UCSD-AML1 (cell line): ENCODE data around the gene PCED1B.

ENCODE experiments used
- DNase-seq: peaks from one replicate; lab custom pipeline; 2025; ENCODE audit not compliant: unreplicated experiment; lab: John Stamatoyannopoulos, UW

Gene PCED1B

DNA sequence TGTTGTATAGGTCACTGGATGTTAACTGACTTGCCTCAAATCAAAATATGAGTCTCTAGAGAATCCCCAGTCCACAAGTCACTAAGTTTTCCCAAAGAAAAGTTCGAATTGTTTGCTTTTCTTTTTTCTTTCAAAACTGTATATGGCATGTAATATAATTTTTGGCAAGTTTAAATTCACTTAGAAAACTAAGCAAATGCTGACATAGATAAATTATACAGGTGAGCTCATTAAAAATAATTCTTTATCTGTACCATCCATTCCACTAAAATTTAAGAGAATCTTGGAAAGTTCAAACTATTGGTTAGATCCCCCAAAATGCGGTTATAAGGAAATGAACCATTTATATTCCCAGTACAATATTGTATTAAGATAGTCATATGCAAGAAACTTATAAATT lies 145.9 kb downstream of the PCED1B start:
- DNase-seq: no peak

- DNase-seq: no peak
These were observed 146.8 kb downstream of the PCED1B start for GRCh38 chr12:47226199-47226598.

DNA sequence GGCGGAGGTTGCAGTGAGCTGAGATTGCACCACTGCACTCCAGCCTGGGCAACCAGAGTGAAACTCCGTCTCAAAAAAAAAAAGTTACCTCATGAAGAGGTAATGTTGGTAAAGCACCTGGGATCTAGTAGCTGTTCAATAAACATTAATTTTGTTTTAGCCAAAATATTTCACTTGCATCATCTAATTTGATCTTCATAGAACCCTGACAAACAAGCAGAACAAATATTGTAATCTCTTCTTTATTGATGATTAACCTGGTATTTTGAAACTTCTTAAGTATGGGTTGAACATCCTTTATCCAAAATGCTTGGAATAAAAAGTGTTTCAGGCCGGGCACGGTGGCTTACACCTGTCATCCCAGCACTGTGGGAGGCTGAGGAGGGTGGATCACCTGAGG lies 149.4 kb downstream of the PCED1B start:
- DNase-seq: no peak

DNA sequence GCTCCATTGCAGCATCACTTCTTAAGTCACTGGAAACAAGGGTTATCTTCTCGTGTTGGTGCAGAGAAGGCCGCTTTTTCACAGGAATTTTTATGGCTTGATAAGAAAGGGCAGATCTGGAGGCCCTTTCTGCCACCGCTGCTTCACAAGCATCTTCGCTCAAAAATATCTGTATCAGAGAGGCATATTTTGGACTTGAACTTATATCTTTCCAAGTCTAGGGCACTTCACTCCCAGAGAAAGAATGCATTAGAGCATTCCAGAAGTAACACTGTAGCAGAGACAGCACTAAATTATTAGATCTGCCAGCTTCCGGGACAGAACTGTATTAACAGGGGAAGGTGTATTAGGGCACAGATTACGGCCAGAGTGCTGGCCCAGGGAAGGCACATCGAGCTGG lies 152.0 kb downstream of the PCED1B start:
- no peak for DNase-seq

- DNase-seq: no peak
These were observed 155.2 kb downstream of the PCED1B start for GRCh38 chr12:47234576-47235141.

DNA sequence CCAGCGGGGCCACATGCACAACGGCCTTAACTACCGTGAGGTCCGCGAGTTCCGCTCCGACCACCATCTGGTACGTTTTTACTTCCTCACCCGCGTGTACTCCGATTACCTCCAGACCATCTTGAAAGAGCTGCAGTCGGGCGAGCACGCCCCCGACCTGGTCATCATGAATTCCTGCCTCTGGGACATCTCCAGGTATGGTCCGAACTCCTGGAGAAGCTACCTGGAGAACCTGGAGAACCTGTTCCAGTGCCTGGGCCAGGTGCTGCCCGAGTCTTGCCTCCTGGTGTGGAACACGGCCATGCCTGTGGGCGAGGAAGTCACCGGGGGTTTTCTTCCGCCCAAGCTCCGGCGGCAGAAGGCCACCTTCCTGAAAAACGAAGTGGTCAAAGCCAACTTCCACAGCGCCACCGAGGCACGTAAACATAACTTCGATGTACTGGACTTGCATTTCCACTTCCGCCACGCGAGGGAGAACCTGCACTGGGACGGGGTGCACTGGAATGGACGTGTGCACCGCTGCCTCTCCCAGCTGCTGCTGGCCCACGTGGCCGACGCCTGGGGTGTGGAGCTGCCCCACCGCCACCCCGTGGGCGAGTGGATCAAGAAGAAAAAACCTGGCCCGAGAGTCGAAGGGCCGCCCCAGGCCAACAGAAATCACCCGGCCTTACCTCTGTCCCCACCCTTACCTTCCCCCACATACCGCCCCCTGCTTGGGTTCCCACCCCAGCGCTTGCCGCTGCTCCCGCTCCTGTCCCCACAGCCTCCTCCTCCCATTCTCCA lies 156.0 kb downstream of the PCED1B start:
- DNase-seq: no peak

DNA sequence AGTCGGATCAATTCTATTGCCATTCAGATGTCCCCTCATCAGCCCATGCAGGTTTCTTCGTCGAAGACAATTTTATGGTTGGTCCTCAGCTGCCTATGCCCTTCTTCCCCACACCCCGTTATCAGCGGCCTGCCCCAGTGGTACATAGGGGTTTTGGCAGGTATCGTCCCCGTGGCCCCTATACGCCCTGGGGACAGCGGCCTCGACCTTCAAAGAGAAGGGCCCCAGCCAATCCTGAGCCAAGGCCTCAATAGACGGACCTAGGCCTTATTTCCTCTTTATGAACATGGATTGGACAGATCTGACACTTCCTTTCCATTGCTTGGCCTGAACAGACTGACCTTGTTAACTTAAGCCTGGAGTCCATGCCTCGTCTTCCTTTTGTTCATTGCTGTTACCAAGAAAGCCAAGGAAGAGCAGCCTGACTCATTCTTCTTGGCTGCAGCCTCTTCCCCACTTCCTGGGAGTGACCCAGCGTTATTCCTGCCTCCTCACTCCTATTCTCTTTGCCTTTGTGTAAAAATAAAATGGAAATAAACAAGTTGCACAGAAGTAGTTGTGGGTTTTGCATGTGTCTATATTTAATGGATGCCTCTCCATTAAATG lies 156.8 kb downstream of the PCED1B start:
- peak; percentile 26 for DNase-seq

DNA sequence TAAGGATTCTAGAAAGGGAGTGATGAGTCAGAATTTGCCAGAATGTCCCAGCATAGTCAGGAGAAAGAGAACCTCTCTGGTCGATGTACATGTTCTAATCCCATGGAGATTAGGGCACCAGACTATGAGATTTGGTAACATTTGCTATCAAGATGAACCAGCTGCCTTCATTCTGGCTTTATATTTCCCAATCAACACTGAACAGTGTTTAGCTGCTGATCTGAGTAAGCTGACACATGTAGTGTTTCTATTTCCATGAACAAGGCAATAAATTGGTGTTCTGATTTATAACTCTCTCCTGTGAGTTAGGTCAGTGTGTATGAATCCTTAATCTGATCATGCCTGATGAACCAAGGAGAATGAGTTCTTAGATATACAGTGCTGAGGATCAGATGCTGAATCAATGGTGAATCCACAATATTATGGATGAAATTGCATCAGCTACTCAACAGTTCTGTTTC lies 158.4 kb downstream of the PCED1B start:
- no peak for DNase-seq

DNA sequence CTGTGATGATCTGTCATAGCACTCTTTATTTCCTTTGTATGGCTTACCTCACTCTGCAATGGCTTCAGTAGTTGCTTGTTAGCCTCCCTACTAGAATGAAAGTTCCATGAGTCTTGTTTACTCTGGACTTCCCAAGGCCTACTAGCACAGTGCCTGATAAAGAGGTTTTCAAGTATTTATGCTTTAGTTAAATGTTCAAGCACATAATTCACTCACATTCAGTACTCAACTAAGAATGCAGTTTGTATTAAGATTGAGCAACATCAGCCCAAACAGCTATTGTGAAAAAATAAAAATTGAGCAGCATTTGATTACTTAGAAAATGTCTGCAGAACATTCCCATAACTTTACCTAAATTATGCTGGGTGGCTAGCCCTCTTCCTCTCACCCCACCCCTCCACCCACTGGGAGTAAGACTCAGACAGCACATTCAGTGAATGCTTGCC lies 159.3 kb downstream of the PCED1B start:
- no peak for DNase-seq

DNA sequence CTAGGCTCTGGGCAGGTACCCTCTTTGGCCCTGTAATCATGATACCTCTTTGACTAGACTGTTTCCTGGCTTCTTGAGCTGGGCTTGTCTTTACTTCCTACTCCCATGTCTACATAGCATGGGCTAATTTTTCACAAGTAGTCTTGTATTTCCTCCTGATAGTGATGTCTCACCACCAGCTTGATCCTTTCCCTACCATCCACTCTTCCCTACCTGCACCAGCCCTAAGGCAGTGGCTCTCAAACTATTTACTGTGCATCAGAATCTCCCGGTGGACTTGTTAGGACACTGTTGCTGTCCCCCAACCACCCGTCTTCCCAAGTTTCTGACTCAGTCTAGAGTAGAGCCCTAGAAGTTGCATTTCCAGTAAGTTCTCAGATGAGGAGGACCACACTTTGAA lies 163.0 kb downstream of the PCED1B start:
- no peak for DNase-seq

GRCh38 chr12:47244835-47245234 lies 165.4 kb downstream of the PCED1B start:
- DNase-seq: no peak

- DNase-seq: no peak
These were observed 166.2 kb downstream of the PCED1B start for GRCh38 chr12:47245623-47246022.

DNA sequence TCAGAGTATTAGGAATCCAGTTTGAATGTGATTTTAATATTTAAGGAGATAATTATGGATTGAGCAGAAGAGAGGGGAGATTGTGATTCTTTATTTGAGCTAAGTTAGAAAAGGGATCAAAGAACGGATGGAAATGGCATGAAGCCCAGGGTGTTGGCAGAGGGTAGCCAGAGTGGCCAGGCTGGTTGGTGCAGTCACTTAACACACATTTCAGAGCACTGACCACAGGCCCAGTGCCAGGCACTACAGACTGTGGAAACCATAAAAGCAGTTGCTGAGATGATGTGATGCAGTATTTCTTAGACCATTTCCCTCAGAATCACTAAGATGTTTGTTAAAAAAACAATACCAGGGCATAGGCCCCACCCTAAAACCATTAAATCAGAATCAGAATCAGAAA lies 168.0 kb downstream of the PCED1B start:
- no peak for DNase-seq

DNA sequence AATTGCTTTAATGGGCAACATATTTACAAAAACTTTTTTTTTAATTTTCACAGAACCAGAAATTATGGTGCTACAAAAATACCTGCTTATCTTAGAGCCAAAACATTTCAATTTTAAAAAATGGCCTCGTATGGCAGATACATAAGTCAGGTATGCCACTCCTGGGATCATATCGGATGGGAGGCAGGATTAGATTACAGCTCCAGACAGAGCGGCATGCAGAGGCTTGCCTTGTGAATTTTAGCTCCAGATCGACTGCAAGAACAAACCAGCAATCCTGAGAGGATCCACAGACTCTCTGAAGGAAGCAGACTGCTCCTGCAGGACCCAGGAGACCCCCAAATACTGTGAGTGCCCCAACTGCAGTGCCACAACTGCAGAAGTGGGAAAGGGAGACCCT lies 169.7 kb downstream of the PCED1B start:
- DNase-seq: no peak

DNA sequence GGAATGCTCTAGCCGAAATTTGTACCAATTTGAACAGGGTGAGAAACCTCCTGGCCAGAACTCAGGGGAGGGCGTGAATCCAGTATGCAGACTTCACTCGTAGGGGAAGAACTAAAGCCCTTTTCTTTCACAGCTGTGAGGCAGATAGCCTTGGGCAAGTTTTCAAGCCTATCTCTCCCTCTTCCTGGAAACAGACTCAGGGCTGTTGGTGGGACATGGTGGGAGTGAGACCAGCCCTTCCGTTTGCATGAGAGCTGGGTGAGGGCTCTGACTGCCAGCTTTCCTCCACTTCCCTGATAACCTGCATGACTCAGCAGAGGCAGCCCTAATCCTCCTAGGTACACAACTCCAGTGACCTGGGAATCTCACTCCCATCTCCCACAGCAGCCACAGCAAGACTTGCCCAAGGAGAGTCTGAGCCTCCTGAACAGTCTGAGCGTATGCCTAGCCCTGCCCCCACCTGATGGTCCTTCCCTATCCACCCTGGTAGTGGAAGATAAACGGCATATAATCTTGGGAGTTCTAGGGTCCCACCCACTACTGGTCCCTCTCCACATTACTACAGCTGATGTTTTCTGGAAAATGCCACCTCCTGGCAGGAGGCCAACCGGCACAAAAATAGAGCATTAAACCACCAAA lies 170.4 kb downstream of the PCED1B start:
- DNase-seq: peak; percentile 55

- DNase-seq: no peak
These were observed 172.5 kb downstream of the PCED1B start for GRCh38 chr12:47251919-47252318.

- DNase-seq: no peak
These were observed 185.5 kb downstream of the PCED1B start for GRCh38 chr12:47264951-47265350.

DNA sequence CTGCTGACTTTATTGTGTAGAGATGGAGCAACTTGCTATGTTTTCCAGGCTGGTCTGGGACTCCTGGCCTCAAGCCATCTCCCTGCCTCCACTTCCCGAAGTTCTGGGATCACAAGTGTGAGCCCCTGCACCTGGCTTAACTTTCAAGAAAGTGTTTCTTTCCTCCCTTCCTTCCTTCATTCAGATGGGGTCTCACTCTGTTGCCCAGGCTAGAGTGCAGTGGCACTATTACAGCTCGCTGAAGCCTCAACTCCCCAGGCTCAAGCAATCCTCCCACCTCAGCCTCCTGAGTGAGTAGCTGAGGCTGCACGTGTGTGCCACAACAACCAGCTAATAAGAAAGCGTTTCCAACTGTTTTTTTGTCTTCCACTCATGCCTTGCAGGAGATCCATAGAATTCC lies 186.0 kb downstream of the PCED1B start:
- DNase-seq: no peak

- no peak for DNase-seq
These were observed 188.2 kb downstream of the PCED1B start for GRCh38 chr12:47267571-47267970.

- no peak for DNase-seq
These were observed 189.4 kb downstream of the PCED1B start for GRCh38 chr12:47268501-47269454.

DNA sequence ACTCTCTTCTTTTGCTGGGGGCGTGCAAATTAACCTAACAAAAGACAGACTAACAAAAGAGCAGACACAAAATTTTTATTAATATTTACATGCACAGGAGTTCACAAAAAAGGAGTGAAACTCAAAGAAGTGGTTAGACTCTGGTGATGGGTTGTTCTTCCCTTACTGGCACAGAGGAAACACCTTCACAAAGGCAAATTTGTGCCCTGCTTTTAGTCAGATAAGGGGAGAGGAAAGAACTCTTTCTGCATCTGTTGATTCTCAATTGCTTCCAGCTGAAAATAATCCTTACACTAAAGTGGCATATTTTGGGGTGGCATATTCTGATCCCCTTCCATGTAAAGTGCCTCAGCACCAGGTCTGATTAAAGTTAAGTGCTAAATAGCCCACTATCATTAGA lies 190.5 kb downstream of the PCED1B start:
- no peak for DNase-seq
